Activated T-cell treated with anti-CD3 and anti-CD28 coated beads, Interleukin-2, amount 50 U/mL, for 24 hours (primary cell): ENCODE measurements around the gene SCAF1.

Experiments
- DNase-seq: peaks from one replicate; pipeline ENCODE4 v3.0.0-alpha.2; 2020
- H3K27ac Mint-ChIP-seq: 2 replicates; pipeline ENCODE4 v1.8.0; 2020; ENCODE audit warnings: mild to moderate bottlenecking, mixed read lengths
- H3K27me3 Mint-ChIP-seq: 2 replicates; pipeline ENCODE4 v1.8.0; 2020; ENCODE audit warnings: mixed read lengths
- H3K36me3 Mint-ChIP-seq: 2 replicates; pipeline ENCODE4 v1.8.0; 2020; ENCODE audit warnings: low read depth, mixed read lengths
- H3K4me1 Mint-ChIP-seq: 2 replicates; pipeline ENCODE4 v1.8.0; 2020; ENCODE audit warnings: low read depth, mixed read lengths
- H3K4me3 Mint-ChIP-seq: 2 replicates; pipeline ENCODE4 v1.8.0; 2020; ENCODE audit warnings: mild to moderate bottlenecking, moderate library complexity, mixed read lengths
- H3K9me3 Mint-ChIP-seq: 2 replicates; pipeline ENCODE4 v1.8.0; 2020; ENCODE audit warnings: mixed read lengths

The SCAF1 gene

GRCh38 chr19:49678985-49679770 lies 37.2 kb downstream of the SCAF1 start:
- Mint-ChIP-seq H3K27ac (peak overlapping the region; percentile 97), H3K27me3 (no peaks in the 10 kb centered on the region), H3K4me3 (peak overlapping the region; percentile 99), H3K36me3 (peaks cover 64% of the 10 kb centered on the region), H3K9me3 (no peaks in the 10 kb centered on the region), H3K4me1 (peaks cover 46% of the 10 kb centered on the region)
- no peak for DNase-seq

- peak overlapping the region; percentile 97 for H3K27ac Mint-ChIP-seq
- peaks cover 46% of the 10 kb centered on the region for H3K4me1 Mint-ChIP-seq
- H3K4me3 Mint-ChIP-seq: peak overlapping the region; percentile 99
- DNase-seq: no peak
- no peaks in the 10 kb centered on the region for H3K27me3 Mint-ChIP-seq
- H3K9me3 Mint-ChIP-seq: no peaks in the 10 kb centered on the region
- H3K36me3 Mint-ChIP-seq: peaks cover 70% of the 10 kb centered on the region
These were observed 37.9 kb downstream of the SCAF1 start for GRCh38 chr19:49679771-49680413.

- no peaks in the 10 kb centered on the region for H3K27me3 Mint-ChIP-seq
- H3K36me3 Mint-ChIP-seq: peaks cover 78% of the 10 kb centered on the region
- H3K4me3 Mint-ChIP-seq: peak overlapping the region; percentile 99
- peak overlapping the region; percentile 97 for H3K27ac Mint-ChIP-seq
- H3K9me3 Mint-ChIP-seq: no peaks in the 10 kb centered on the region
- peaks cover 49% of the 10 kb centered on the region for H3K4me1 Mint-ChIP-seq
- DNase-seq: peak; percentile 98
These were observed 38.7 kb downstream of the SCAF1 start for GRCh38 chr19:49680421-49681351.

GRCh38 chr19:49681830-49682229 lies 39.8 kb downstream of the SCAF1 start:
- Mint-ChIP-seq H3K27ac (peak overlapping the region; percentile 50), H3K4me3 (no peak overlapping the region), H3K27me3 (no peaks in the 10 kb centered on the region), H3K9me3 (no peaks in the 10 kb centered on the region), H3K4me1 (peaks cover 43% of the 10 kb centered on the region), H3K36me3 (peaks cover 82% of the 10 kb centered on the region)
- DNase-seq: no peak

- no peak overlapping the region for H3K4me3 Mint-ChIP-seq
- H3K27me3 Mint-ChIP-seq: no peaks in the 10 kb centered on the region
These were observed 40.3 kb downstream of the SCAF1 start for GRCh38 chr19:49682274-49682673.

GRCh38 chr19:49683814-49684250 lies 41.8 kb downstream of the SCAF1 start:
- H3K27ac Mint-ChIP-seq: peak overlapping the region; percentile 68

More at GRCh38 chr19:49682274-49682673, 40.3 kb downstream of the SCAF1 start:
- no peak for DNase-seq
- Mint-ChIP-seq H3K36me3 (peaks cover 82% of the 10 kb centered on the region), H3K9me3 (no peaks in the 10 kb centered on the region), H3K4me1 (peaks cover 46% of the 10 kb centered on the region), H3K27ac (peak overlapping the region; percentile 50)

GRCh38 chr19:49684251-49684982 lies 42.4 kb downstream of the SCAF1 start:
- Mint-ChIP-seq H3K4me1 (peaks cover 51% of the 10 kb centered on the region), H3K27ac (peak overlapping the region; percentile 68)

More at GRCh38 chr19:49683814-49684250, 41.8 kb downstream of the SCAF1 start:
- H3K27me3 Mint-ChIP-seq: no peaks in the 10 kb centered on the region
- peaks cover 50% of the 10 kb centered on the region for H3K4me1 Mint-ChIP-seq
- no peak for DNase-seq
- no peak overlapping the region for H3K4me3 Mint-ChIP-seq
- peaks cover 86% of the 10 kb centered on the region for H3K36me3 Mint-ChIP-seq
- H3K9me3 Mint-ChIP-seq: no peaks in the 10 kb centered on the region

GRCh38 chr19:49684983-49685553 lies 43.1 kb downstream of the SCAF1 start:
- H3K27me3 Mint-ChIP-seq: no peaks in the 10 kb centered on the region
- H3K27ac Mint-ChIP-seq: no peak overlapping the region
- no peak for DNase-seq
- H3K4me3 Mint-ChIP-seq: no peak overlapping the region
- no peaks in the 10 kb centered on the region for H3K9me3 Mint-ChIP-seq
- peaks cover 49% of the 10 kb centered on the region for H3K4me1 Mint-ChIP-seq
- H3K36me3 Mint-ChIP-seq: peaks cover 87% of the 10 kb centered on the region

More at GRCh38 chr19:49684251-49684982, 42.4 kb downstream of the SCAF1 start:
- H3K27me3 Mint-ChIP-seq: no peaks in the 10 kb centered on the region
- DNase-seq: no peak
- no peaks in the 10 kb centered on the region for H3K9me3 Mint-ChIP-seq
- no peak overlapping the region for H3K4me3 Mint-ChIP-seq
- peaks cover 90% of the 10 kb centered on the region for H3K36me3 Mint-ChIP-seq

GRCh38 chr19:49685845-49686332 lies 43.9 kb downstream of the SCAF1 start:
- H3K4me3 Mint-ChIP-seq: no peak overlapping the region
- peaks cover 85% of the 10 kb centered on the region for H3K36me3 Mint-ChIP-seq
- no peak overlapping the region for H3K27ac Mint-ChIP-seq
- H3K9me3 Mint-ChIP-seq: no peaks in the 10 kb centered on the region
- no peak for DNase-seq
- peaks cover 7% of the 10 kb centered on the region for H3K27me3 Mint-ChIP-seq
- H3K4me1 Mint-ChIP-seq: peaks cover 48% of the 10 kb centered on the region

- Mint-ChIP-seq H3K36me3 (peaks cover 79% of the 10 kb centered on the region), H3K4me3 (no peak overlapping the region), H3K9me3 (no peaks in the 10 kb centered on the region), H3K27me3 (peaks cover 9% of the 10 kb centered on the region), H3K27ac (no peak overlapping the region), H3K4me1 (peaks cover 51% of the 10 kb centered on the region)
- no peak for DNase-seq
These were observed 44.6 kb downstream of the SCAF1 start for GRCh38 chr19:49686503-49687088.

GRCh38 chr19:49687150-49687549 lies 45.1 kb downstream of the SCAF1 start:
- no peak for DNase-seq
- H3K27me3 Mint-ChIP-seq: peaks cover 11% of the 10 kb centered on the region
- H3K36me3 Mint-ChIP-seq: peaks cover 74% of the 10 kb centered on the region
- H3K4me1 Mint-ChIP-seq: peaks cover 46% of the 10 kb centered on the region
- H3K4me3 Mint-ChIP-seq: no peak overlapping the region
- no peaks in the 10 kb centered on the region for H3K9me3 Mint-ChIP-seq
- H3K27ac Mint-ChIP-seq: no peak overlapping the region

GRCh38 chr19:49687566-49688316 lies 45.7 kb downstream of the SCAF1 start:
- no peak for DNase-seq
- Mint-ChIP-seq H3K27me3 (peaks cover 16% of the 10 kb centered on the region), H3K4me3 (no peak overlapping the region), H3K4me1 (peaks cover 41% of the 10 kb centered on the region), H3K9me3 (no peaks in the 10 kb centered on the region), H3K36me3 (peaks cover 69% of the 10 kb centered on the region), H3K27ac (peak overlapping the region; percentile 66)
